Measurements from ENCODE around the gene FKBP4. TPM values are rescaled to one million over a fixed set of nuclear protein-coding genes. Genes with fewer than 3 reads are reported as not detected.
"Not testable (repeated sequence)": the region's sequence is repeated elsewhere in the genome, so short reads cannot be mapped to it uniquely, and the experiment has no call there.

FKBP4 gene, protein sequence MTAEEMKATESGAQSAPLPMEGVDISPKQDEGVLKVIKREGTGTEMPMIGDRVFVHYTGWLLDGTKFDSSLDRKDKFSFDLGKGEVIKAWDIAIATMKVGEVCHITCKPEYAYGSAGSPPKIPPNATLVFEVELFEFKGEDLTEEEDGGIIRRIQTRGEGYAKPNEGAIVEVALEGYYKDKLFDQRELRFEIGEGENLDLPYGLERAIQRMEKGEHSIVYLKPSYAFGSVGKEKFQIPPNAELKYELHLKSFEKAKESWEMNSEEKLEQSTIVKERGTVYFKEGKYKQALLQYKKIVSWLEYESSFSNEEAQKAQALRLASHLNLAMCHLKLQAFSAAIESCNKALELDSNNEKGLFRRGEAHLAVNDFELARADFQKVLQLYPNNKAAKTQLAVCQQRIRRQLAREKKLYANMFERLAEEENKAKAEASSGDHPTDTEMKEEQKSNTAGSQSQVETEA
- total RNA-seq: 100 TPM in 2 replicates

- intact Hi-C loops (cut with micrococcal nuclease): loop anchor here (1.0 kb wide), 2 partner anchors 17 to 104 kb away; partner anchors contain the start of gene ITFG2
Measured at GRCh38 chr12:2794736-2795289, at the start of gene FKBP4. Gene FKBP4 (plus strand): TSS chr12:2794970. CDS start chr12:2795140, 170 bp downstream.

DNA sequence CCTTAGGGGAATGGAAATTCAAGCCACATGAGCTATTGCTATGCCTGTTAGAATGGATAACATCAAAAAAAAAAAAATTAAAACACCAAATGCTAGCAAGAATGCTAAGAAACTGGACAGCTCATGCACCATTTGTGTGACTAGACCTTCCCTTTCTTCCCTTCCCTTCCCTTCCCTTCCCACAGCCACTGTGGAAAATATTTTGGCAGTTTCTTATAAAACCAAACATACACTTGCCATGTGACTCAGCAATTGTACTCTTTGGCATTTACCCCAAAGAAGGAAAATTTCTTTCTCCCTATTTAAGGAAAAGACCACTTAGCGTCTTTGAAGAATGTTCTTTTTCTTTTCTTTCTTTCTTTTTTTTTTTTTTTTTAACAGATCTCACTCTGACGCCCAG, 49.1 kb upstream of the FKBP4 start:
- intact Hi-C loops (cut with micrococcal nuclease): no loop called here

- intact Hi-C loops (cut with micrococcal nuclease): no loop called here
Measured at GRCh38 chr12:2749580-2749979, 45.2 kb upstream of the FKBP4 start.

GRCh38 chr12:2750185-2750584, 44.6 kb upstream of the FKBP4 start:
- intact Hi-C loops (cut with micrococcal nuclease): no loop called here

DNA sequence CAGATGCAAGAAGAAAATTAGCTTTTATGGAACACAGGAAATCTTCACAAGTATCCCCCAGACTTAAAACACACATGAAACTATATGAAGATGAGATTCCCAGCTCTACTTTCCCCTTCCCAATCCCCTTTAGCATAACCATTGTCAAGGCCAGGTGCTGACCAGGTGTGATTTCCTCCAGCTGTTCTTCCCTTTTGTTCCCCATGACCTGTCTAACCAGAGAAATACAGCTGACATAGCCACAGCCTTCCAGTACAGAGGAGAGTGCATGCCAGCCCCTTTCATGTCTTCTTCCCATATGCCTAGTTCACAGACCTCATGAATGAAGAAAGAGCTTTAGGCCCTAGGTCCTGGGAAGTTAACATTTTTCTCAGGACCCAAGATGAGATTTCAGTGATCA, 43.5 kb upstream of the FKBP4 start:
- intact Hi-C loops (cut with micrococcal nuclease): no loop called here

- intact Hi-C loops (cut with micrococcal nuclease): loop anchor here (1.0 kb wide), 1 partner anchor 58 kb away; no protein-coding TSS in a partner anchor
Measured at GRCh38 chr12:2751686-2752085, 43.1 kb upstream of the FKBP4 start.

- intact Hi-C loops (cut with micrococcal nuclease): loop anchor here (1.0 kb wide), 1 partner anchor 60 kb away; no protein-coding TSS in a partner anchor
Measured at GRCh38 chr12:2752676-2753371, 41.9 kb upstream of the FKBP4 start.

DNA sequence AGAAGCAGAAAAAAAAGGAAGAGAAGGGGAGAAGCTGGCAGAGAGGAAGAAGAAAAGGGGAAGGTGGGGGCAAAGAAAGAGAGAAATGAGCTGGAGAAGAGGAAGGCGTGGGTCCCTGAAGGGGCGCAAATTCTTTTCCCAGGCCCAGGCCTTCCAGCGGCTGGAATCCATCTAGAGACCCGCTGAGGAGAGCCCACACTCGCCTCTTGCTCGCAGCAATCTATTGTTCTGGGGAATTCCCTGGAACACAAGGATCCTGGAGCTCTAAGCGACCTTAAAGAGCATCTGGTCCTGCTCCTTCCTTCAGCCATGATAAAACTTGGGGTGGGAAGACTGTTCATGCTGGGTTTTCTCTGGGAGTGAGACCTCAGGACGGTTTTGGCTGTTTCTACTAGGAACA, 41.2 kb upstream of the FKBP4 start:
- intact Hi-C loops (cut with micrococcal nuclease): no loop called here

DNA sequence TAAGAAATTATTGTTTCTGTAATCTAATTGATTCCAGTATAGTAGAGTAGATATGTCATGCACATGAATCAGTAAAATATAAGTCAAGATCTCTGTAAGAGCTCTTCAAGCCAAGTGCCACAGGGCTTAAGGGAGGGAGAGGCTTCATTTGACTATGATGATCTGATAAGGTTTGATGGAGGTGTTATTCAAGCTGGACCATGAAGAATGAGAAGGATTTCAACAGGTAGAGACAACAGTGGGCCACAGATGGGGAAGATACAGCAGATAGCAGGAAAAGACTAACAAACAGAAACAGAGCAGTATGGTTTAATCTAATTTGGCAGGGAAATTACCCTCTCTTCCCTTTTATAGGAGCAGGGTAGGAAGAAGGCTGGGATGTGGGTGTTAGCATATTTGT, 40.6 kb upstream of the FKBP4 start:
- intact Hi-C loops (cut with micrococcal nuclease): no loop called here

DNA sequence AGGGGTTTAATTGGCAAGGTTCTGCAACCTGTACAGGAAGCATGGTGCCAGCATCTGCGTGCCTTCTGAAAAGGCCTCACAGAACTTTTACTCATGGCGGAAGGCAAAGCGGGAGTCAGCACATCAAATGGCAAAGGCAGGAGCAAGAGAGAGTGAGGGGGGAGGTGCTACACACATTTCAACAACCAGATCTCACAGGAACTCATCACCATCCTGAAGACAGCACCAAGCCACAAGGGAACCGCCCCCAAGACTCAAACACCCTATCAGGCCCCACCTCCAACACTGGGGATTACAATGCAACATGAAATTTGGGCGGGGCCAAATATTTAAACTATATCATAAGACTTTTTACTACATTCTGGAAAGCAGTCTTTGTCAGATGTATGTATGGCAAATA, 38.0 kb upstream of the FKBP4 start:
- intact Hi-C loops (cut with micrococcal nuclease): no loop called here

GRCh38 chr12:2759733-2760132, 35.0 kb upstream of the FKBP4 start:
- intact Hi-C loops (cut with micrococcal nuclease): no loop called here

GRCh38 chr12:2764398-2764797, 30.4 kb upstream of the FKBP4 start:
- intact Hi-C loops (cut with micrococcal nuclease): no loop called here

GRCh38 chr12:2765052-2765451, 29.7 kb upstream of the FKBP4 start:
- intact Hi-C loops (cut with micrococcal nuclease): no loop called here

GRCh38 chr12:2765608-2766007, 29.2 kb upstream of the FKBP4 start:
- intact Hi-C loops (cut with micrococcal nuclease): no loop called here

DNA sequence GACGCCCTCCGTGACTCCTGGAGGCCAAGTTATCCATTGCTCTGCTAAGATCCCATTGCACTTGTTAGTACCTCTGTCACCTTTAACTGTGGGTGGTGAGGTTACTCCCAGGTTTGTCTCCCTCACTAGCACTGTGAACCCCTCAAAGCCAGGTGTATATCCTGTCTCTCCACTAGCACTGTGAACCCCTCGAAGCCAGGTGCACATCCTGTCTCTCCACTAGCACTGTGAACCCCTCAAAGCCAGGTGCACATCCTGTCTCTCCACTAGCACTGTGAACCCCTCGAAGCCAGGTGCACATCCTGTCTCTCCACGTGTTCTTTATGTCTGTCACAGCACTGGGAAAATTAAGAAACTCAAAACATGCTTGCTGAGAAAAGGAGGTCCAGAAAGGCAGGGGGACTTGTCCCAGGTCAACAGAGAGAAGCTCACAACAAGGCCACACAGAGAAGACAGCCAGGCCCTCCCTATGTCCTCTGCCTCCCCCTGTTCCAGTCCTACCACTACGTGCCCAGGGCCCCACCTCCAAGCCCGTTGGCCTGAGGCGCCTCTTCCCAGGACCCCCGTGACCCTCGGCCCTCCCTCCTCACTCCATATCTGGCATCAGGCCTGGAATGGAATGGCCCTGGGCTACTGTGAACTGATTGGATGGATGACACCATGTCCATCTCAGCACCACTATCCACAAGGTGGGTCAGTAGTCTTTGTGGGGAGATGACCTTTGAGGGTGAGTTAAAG, 26.4 kb upstream of the FKBP4 start:
- intact Hi-C loops (cut with micrococcal nuclease): no loop called here

DNA sequence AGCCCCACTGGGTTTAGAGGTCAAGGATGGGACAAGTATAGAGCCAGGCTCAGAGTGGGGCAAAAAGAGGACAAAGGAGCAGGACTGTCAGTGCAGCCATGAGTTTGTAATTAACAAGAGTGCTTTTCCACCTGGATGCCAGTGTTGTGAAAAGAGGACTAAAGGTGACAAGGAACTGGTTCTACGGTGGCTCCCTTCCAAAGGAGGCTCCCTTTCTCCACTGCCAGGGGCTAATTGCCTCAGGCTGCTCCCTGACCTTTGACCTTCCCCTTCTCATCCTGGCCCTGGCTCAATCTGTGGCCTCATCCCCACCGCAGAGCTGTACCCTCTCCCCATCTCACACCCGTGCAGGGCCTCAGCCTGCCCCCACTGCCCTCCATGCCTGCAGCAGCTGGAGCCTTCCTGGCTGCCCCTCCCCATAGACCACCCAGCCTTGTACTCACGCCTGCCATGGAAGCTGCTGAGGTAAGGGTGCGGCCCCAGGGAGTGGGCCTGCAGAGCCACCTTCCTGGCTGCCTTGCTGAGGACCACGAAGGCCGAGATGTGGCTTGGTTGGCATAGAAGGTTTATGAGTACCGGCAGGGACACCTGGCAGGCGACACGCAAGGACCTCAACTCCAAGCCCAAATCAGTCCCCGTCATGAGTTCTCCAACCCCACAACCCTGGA, 24.8 kb upstream of the FKBP4 start:
- intact Hi-C loops (cut with micrococcal nuclease): no loop called here

- intact Hi-C loops (cut with micrococcal nuclease): not testable (repeated sequence)
Measured at GRCh38 chr12:2770544-2770943, 24.2 kb upstream of the FKBP4 start.

- intact Hi-C loops (cut with micrococcal nuclease): no loop called here
Measured at GRCh38 chr12:2772370-2772769, 22.4 kb upstream of the FKBP4 start.

DNA sequence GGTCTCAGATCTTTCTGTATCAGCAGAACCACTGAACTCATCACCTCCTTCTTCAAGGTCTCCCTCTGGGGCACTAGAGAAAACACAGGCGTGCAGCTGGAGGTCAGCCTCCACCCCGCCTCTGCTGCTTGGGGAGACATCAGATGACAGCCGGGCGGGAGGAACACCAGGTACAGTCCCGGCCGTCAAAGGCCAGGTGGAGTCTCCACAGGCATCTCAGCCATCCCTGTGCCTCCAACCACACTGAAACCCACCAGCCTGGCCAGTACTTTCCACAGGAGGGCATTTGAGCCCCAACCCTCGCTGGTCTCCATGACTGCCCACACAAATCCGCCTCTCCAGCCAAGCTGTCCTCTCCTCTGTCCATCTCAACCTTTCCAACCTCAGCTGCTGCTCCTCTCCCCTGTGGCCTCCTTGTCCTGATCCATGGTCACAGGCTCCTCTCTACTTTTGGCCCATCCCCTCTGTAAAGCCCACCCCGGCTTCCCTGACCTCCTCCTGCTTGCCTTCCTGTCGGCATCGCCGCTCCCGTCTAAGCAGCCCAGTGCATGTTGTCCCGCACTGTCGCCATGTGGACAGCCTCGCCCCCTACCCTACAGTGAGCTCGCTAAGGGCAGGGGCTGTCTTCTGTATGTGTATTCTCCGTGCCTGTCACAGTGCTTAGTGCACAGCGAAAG, 21.4 kb upstream of the FKBP4 start:
- intact Hi-C loops (cut with micrococcal nuclease): no loop called here

DNA sequence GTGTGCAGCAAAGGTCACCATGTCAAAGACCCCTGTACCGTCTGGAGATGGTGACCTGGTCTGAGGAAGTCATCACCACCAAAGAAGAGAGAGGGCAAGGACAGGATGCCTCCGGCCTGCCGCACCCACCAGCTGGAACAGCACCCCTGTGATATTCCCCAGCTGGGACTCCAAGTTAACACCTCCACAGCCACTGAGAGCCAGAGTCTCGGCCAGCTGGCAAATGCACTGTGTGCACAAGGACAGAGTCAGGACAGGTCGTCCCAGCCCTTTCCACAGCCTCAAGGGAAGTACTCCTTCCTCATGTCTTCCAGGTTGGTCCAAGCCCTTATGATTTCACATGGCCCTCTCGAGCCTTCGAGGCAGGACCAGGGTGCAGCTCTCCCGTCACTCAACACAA, 19.3 kb upstream of the FKBP4 start:
- intact Hi-C loops (cut with micrococcal nuclease): no loop called here
